MG63 (cell line): ENCODE measurements around the gene ARID5B. TPM values are rescaled to one million over a fixed set of nuclear protein-coding genes. Genes with fewer than 3 reads are reported as not detected.

Source experiments
- DNase-seq: peaks from one replicate; pipeline ENCODE4 v3.0.0-alpha.2; 2020
- H3K27me3 ChIP-seq: fragments of 250-450 bp; sonication (Bioruptor Pico); 2 replicates; pipeline ENCODE4 v1.5.1; 2020; ENCODE audit warnings: mild to moderate bottlenecking, moderate library complexity
- H3K36me3 ChIP-seq: fragments of 250-450 bp; sonication (Bioruptor Pico); 2 replicates; pipeline ENCODE4 v1.5.1; 2020; ENCODE audit warnings: mild to moderate bottlenecking, moderate library complexity
- H3K4me3 ChIP-seq: fragments of 250-450 bp; sonication (Bioruptor Pico); 2 replicates; pipeline ENCODE4 v1.5.1; 2020; ENCODE audit warnings: mild to moderate bottlenecking, moderate library complexity
- H3K9me3 ChIP-seq: fragments of 250-450 bp; sonication (Bioruptor Pico); 2 replicates; pipeline ENCODE4 v1.5.1; 2020; ENCODE audit warnings: mild to moderate bottlenecking, moderate library complexity
- total RNA-seq: library from RNA; depleted of rRNA; stranded (reverse); fragments of >200 nt; shearing (Covaris generic); gene quantifications from 2 replicates; pipeline ENCODE4 v1.2.3, GENCODE V29; 2014; ENCODE audit warnings: low replicate concordance; rRNA removed

ARID5B gene
- total RNA-seq, 1 experiment from 2014 or later: 12.8 TPM

DNA sequence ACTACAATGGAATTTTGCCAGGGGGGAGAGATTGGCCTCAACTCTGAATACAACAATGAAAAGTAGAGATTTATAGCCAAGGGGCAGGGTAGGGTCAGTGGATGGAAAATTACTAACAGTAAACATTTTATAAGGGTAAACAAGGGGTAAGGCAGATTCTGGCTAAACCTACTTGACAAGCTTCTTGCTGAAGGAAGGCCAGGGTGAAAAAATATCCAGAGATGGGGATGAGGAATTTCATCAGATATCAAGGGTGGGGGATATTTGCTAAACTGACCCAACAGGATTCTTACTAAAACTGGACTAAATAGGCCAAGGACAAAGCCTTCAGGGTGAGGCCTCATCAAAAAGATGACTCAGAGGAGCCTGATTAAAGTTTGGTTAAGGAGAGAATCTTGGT, 210.8 kb downstream of the ARID5B start:
- no peak for DNase-seq
- Histone ChIP-seq H3K4me3 (no peak overlapping the region), H3K27me3 (no peaks in the 10 kb centered on the region), H3K36me3 (no peaks in the 10 kb centered on the region), H3K9me3 (no peaks in the 10 kb centered on the region)

DNA sequence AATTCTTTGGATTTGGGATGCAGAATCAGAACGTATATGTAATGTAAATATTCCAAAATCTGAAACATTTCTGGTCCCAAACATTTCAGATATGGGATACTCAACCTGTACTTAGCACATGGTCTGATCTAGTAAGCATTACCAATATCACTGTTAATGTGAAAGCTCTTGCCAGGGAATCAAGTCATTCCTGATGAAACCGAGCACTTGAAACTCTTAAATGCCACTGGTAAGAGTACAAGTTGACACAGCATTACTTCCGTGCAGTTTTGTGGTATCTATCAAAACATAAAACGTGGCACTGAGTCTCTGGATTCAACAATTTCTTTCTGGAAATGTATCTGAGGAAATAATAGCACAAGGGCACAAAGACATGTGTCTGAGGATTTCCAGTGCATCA, 211.5 kb downstream of the ARID5B start:
- H3K9me3 ChIP-seq: no peaks in the 10 kb centered on the region
- DNase-seq: no peak
- H3K4me3 ChIP-seq: no peak overlapping the region
- H3K36me3 ChIP-seq: no peaks in the 10 kb centered on the region
- H3K27me3 ChIP-seq: no peaks in the 10 kb centered on the region

DNA sequence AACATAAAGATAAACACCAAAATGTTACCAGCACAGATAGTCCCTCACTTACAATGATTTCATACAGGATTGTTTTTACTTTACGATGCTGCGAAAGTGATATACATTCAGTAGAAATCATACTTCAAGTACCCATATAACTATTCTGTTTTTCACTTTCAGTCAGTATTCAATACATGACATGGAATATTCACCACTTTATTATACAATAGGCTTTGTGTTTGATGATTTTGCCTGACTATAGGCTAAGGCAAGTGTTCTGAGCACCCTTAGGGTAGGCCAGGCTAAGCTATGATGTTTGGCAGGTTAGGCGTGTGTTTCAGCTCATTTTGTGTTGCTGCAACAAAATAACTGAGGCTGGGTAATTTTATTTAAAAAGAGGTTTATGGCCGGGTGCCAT, 212.2 kb downstream of the ARID5B start:
- DNase-seq: no peak

DNA sequence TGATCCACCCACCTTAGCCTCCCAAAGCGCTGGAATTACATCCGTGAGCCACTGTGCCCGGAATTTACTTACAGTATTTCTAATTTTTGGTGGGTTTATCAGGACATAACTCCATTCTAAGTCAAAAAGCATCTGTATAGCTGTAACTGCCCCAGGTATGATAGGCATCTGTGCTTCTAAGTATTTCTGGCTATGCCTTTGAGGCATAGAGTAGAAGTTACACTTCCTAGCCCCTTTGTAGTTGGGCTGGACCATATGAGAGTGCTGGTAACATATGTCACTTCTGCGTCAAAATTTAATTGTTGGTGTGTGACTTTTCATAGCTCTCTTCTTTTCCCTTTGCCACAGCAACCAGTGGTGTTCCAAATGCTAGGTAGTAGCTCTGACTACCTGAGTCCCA, 213.8 kb downstream of the ARID5B start:
- Histone ChIP-seq H3K9me3 (no peaks in the 10 kb centered on the region), H3K36me3 (no peaks in the 10 kb centered on the region), H3K27me3 (no peaks in the 10 kb centered on the region), H3K4me3 (no peak overlapping the region)
- no peak for DNase-seq

More for the DNA sequence above, 212.2 kb downstream of the ARID5B start:
- no peaks in the 10 kb centered on the region for H3K9me3 ChIP-seq
- H3K4me3 ChIP-seq: no peak overlapping the region
- H3K27me3 ChIP-seq: no peaks in the 10 kb centered on the region
- H3K36me3 ChIP-seq: no peaks in the 10 kb centered on the region

DNA sequence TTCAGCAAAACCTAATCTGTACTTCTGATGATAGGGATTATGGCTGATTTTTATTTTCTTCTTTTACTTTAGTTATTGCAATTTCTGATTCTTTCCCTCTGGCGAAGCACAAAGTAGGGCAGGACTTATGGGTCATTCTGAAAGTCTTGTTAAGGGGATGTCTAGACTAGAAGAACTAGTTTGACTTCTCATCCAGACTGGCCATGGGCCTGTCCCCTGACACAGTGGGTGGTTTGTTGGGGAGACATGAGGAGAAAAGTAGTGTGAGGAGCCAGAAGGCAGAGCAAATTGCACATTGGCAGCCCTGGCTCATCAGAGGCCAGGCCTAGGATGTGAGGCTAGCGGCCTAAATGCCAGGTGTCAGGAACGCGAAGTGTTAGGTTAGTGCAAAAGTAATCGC, 214.3 kb downstream of the ARID5B start:
- H3K4me3 ChIP-seq: no peak overlapping the region
- no peak for DNase-seq
- H3K9me3 ChIP-seq: no peaks in the 10 kb centered on the region
- H3K27me3 ChIP-seq: no peaks in the 10 kb centered on the region
- H3K36me3 ChIP-seq: no peaks in the 10 kb centered on the region

DNA sequence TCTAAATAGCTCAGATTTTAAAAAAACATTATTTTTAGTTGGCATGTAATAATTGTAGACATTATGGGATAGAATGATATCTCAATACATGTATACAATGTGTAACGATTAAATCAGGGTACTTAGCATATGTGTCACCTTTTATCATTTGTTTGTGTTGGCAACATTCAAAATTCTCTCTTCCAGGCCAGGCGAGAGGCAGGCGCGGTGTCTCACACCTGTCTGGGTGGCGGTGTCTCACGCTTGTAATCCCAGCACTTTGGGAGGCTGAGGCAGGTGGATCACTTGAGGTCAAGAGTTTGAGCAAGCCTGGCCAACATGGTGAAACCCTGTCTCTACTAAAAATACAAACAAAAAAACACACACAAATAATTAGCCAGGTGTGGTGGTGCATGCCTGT, 215.4 kb downstream of the ARID5B start:
- Histone ChIP-seq H3K36me3 (no peaks in the 10 kb centered on the region), H3K9me3 (no peaks in the 10 kb centered on the region), H3K4me3 (no peak overlapping the region), H3K27me3 (no peaks in the 10 kb centered on the region)
- DNase-seq: no peak

DNA sequence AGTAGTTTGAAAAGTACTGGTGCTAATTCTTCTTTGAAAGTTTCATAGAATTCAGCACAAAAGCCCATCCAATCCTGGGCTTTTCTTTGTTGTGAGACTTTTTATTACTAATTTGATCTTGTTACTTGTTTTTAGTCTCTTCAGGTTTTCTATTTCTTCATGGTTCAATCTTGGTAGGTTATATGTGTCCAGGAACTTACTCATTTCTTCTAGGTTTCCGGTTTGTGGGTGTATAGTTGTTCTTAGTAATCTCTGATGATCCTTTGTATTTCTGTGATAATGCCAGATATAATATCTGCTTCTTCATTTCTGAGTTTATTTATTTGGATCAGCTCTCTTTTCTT, 219.7 kb downstream of the ARID5B start:
- Histone ChIP-seq H3K4me3 (no peak overlapping the region), H3K27me3 (no peaks in the 10 kb centered on the region), H3K9me3 (peaks cover 8% of the 10 kb centered on the region), H3K36me3 (no peaks in the 10 kb centered on the region)
- DNase-seq: no peak

DNA sequence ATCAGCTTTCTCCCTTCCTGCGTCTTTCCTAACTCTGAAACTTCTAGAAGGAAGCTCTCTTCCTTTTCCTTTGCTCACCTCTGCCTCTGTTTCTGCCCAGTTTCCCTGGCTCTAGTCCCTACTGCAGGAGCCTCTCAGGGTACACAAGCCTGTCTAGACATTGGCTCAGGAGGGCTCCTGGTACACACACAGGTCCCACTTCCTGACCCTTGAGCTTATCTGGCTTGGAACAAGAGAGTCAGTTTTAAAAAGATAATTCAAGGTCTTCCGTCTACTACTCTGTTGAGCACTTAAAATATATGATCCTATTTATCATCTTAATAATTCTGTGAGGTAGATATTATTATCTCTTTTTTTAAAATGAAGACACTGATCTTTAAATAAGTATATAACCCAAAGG, 226.5 kb downstream of the ARID5B start:
- no peaks in the 10 kb centered on the region for H3K36me3 ChIP-seq
- no peaks in the 10 kb centered on the region for H3K27me3 ChIP-seq
- peaks cover 3% of the 10 kb centered on the region; the same call in 1 of the 2 replicates for H3K9me3 ChIP-seq
- no peak for DNase-seq
- H3K4me3 ChIP-seq: no peak overlapping the region

DNA sequence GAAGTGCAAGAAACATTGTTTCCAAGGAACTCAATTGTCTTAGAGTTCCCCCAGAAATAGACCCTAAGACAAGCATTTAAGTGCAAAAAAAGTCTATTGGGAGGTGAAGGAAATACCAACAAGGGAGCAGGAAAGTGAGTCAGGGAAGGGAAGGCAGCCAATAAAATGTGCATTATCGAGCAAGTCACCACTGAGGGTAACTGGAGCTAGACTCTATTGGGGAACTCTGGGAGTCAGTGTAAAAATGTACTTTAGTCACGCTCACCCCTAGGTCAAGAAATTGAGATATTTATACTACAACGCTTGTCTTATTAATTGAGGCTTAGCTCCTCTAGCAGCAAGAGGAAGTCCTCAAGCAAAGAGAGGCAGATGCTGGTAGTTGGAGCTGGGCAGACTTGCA, 229.4 kb downstream of the ARID5B start:
- H3K36me3 ChIP-seq: no peaks in the 10 kb centered on the region
- DNase-seq: peak; percentile 84
- no peak overlapping the region for H3K4me3 ChIP-seq
- H3K27me3 ChIP-seq: no peaks in the 10 kb centered on the region
- H3K9me3 ChIP-seq: no peaks in the 10 kb centered on the region; the same call in 1 of the 2 replicates

DNA sequence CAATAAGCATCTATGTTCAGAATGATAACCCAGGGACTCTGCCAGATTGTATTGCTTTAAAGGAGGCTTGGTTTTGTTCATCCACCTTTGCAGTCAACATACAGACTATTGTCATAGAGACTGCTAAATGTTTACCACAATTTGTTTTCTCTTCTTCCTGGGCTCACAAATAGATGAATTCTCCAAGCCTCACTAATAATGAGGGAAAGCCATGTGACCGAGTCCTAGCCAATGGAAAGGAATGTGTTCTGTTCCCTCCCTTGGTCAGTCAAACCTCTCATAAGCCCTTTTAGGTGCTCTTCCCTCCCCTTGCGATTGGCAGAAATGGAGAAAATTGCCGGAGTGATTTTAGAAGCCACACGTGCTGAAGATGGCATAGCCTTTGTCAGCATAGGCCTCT, 230.2 kb downstream of the ARID5B start:
- no peaks in the 10 kb centered on the region for H3K27me3 ChIP-seq
- no peaks in the 10 kb centered on the region; the same call in 1 of the 2 replicates for H3K9me3 ChIP-seq
- DNase-seq: no peak
- H3K4me3 ChIP-seq: no peak overlapping the region
- no peaks in the 10 kb centered on the region for H3K36me3 ChIP-seq

DNA sequence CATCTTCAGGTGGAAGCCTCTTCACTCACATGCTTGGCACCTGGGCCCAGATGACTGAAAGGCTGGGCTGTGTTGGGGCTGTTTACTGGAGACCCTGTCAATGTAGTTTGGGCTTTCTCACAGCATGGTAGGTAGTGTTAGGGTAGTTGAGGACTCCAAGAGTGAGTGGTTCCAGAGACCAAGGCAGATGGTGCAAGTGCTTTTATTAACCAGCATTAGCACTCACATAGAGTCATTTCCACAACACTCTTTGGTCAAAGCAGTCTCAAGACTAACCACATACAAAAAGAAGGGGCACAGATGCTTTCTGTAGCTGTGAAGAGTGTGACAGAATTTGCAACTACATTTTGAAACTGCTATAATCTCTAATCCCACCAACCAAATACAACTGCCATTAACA, 232.1 kb downstream of the ARID5B start:
- H3K27me3 ChIP-seq: no peaks in the 10 kb centered on the region
- H3K4me3 ChIP-seq: no peak overlapping the region
- H3K9me3 ChIP-seq: peaks cover 5% of the 10 kb centered on the region; the same call in 1 of the 2 replicates
- no peaks in the 10 kb centered on the region for H3K36me3 ChIP-seq
- DNase-seq: no peak

DNA sequence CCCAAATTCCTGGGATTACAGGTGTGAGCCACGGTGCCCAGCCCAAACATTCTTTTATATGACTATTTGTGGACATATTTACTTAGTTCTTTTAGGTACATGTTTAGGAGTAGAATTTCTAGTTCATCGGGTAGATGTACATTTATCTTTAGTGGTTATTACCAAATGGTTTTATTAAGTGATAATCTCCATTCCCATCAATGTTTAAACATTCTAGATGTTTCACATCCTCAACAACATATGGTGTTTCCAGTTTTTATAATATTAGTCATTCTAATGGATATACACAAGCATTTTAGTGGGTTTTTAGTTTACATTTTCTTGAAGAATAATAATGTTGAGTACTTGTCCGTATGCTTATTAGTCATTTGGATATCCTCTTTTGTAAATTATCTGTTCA, 235.4 kb downstream of the ARID5B start:
- Histone ChIP-seq H3K36me3 (no peaks in the 10 kb centered on the region), H3K27me3 (no peaks in the 10 kb centered on the region), H3K4me3 (no peak overlapping the region), H3K9me3 (peaks cover 5% of the 10 kb centered on the region; the same call in 1 of the 2 replicates)
- no peak for DNase-seq

Other genes with a start within 250 kb of the ARID5B start
- 0.59 and 3.1 TPM in 2 replicates for gene CABCOCO1, start 238.8 kb upstream of the ARID5B start, total RNA-seq